ENCODE results near the gene ALOX15. TPM values are rescaled to one million over a fixed set of nuclear protein-coding genes. Genes with fewer than 3 reads are reported as not detected.
A peak's percentile ranks its signal among the peaks of the same experiment; 100 is the strongest.
"Not testable (repeated sequence)": the region's sequence is repeated elsewhere in the genome, so short reads cannot be mapped to it uniquely, and the experiment has no call there.

ALOX15 gene
- total RNA-seq, 1 experiment from 2014 or later: not detected

DNA sequence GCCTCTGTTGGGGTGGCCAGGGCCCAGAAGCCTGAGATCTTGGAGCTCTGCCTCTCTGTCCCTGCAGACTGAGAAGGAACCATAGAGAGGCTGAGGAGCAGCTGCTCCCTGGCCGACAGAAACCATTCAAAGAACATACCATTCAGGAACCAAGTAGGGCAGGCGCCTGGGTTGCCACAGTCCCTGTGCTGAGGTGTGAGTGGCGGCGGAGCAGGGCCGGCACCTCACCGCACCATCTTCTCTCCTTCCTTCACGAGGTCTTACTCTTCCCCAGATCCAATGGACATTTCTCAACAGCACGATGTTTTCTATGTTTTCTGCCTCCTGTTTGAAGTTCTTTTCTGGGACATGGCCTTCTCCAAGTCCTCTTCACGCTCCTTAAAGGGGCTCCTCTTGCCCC, 22.8 kb upstream of the ALOX15 start:
- no peak overlapping the region for H3K27ac Mint-ChIP-seq (ENCODE audit: low read depth, unreplicated experiment)
- TF ChIP-seq, protein P1, sequence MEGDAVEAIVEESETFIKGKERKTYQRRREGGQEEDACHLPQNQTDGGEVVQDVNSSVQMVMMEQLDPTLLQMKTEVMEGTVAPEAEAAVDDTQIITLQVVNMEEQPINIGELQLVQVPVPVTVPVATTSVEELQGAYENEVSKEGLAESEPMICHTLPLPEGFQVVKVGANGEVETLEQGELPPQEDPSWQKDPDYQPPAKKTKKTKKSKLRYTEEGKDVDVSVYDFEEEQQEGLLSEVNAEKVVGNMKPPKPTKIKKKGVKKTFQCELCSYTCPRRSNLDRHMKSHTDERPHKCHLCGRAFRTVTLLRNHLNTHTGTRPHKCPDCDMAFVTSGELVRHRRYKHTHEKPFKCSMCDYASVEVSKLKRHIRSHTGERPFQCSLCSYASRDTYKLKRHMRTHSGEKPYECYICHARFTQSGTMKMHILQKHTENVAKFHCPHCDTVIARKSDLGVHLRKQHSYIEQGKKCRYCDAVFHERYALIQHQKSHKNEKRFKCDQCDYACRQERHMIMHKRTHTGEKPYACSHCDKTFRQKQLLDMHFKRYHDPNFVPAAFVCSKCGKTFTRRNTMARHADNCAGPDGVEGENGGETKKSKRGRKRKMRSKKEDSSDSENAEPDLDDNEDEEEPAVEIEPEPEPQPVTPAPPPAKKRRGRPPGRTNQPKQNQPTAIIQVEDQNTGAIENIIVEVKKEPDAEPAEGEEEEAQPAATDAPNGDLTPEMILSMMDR (IDR thresholded peaks at IDR 0.05; ENCODE audit: unreplicated experiment): no peak
- CTCF ChIA-PET: interaction anchor here (0.6 to 1.1 kb wide), 2 partner anchors 98 to 208 kb away, joined by 3 to 5 read pairs; no protein-coding TSS in a partner anchor
- no TSS peak for BruUV-seq (replicated peaks)
- H3K36me3 Mint-ChIP-seq (ENCODE audit: insufficient read depth, unreplicated experiment): peaks cover 6% of the 10 kb centered on the region
- intact Hi-C loops (cut with micrococcal nuclease): no loop called here
- no peak for DNase-seq (ENCODE audit: unreplicated experiment)
- H3K4me3 Mint-ChIP-seq (ENCODE audit: unreplicated experiment): no peak overlapping the region
- H3K9me3 Mint-ChIP-seq (ENCODE audit: unreplicated experiment): no peaks in the 10 kb centered on the region
- no peaks in the 10 kb centered on the region for H3K4me1 Mint-ChIP-seq (ENCODE audit: insufficient read depth, unreplicated experiment)
- peaks cover 54% of the 10 kb centered on the region for H3K27me3 Mint-ChIP-seq (ENCODE audit: insufficient read depth, unreplicated experiment)
- POLR2A ChIA-PET: no interaction called here

DNA sequence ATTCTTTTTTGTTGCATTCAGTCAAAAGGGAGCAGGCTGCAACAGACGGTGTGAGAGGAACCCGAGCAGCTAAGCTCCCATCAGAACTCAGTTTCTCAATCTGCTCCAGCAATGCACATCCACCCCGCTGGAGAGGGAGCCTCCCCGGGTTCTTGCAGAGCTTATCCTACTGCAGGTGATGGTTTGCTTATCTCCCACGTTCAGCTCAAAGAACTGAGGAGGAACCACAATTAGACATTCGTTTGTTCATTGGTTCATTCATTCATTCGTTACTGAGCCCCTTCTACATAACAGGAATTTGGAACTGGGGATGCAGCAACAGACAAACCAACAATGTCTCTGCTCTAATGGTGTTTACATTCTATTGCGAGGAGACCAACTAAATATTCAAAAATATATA, 22.2 kb upstream of the ALOX15 start:
- TF ChIP-seq, protein P1 (IDR thresholded peaks at IDR 0.05; ENCODE audit: unreplicated experiment): no peak
- Mint-ChIP-seq H3K4me1 (ENCODE audit: insufficient read depth, unreplicated experiment) (no peaks in the 10 kb centered on the region), H3K36me3 (ENCODE audit: insufficient read depth, unreplicated experiment) (peaks cover 6% of the 10 kb centered on the region), H3K27me3 (ENCODE audit: insufficient read depth, unreplicated experiment) (peaks cover 54% of the 10 kb centered on the region), H3K4me3 (ENCODE audit: unreplicated experiment) (no peak overlapping the region), H3K27ac (ENCODE audit: low read depth, unreplicated experiment) (no peak overlapping the region), H3K9me3 (ENCODE audit: unreplicated experiment) (no peaks in the 10 kb centered on the region)
- POLR2A ChIA-PET: no interaction called here
- CTCF ChIA-PET: interaction anchor here (1.1 kb wide), 1 partner anchor 97 kb away, joined by 3 read pairs; no protein-coding TSS in a partner anchor
- intact Hi-C loops (cut with micrococcal nuclease): no loop called here
- no TSS peak for BruUV-seq (replicated peaks)
- no peak for DNase-seq (ENCODE audit: unreplicated experiment)

DNA sequence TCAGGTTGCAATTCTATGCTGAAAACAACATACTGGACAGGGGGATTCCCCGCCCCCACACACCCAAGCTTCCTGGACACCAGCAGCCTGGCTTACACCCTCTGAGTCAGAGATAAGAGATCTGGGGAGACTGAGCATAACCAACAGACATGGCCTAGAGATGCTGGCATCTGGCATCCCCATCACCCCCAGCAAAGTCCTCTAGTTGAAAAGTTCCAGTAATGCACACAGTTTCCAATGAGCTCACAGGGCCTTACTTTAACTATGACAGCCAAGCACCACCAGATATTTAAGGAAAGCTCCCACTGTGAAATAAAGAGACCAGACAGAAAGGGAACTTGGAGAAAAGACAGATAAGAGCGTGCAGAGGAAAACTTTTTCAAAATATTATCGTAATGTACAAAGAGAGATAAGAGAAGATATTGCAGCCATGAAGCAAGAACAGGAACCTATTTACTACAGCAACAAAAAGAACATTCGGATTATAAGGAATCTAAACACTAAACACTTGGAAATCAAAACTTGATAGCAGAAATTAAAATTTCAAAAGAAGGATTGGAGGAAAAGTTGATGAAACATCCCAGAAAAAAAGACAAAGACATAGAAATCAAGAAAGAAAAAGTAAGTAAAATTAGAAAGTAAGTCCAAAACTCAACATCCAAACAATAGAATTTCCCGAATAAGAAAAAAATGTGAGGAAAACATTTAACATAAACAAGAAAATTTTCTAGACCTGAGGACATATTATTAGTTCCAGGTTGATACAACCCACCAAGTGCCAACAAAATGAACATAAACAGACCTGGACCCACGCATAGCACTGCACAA, 17.2 kb upstream of the ALOX15 start:
- intact Hi-C loops (cut with micrococcal nuclease): no loop called here
- H3K9me3 Mint-ChIP-seq (ENCODE audit: unreplicated experiment): no peaks in the 10 kb centered on the region
- H3K27me3 Mint-ChIP-seq (ENCODE audit: insufficient read depth, unreplicated experiment): peaks cover 11% of the 10 kb centered on the region
- TF ChIP-seq, protein P1 (IDR thresholded peaks at IDR 0.05; ENCODE audit: unreplicated experiment): no peak
- no peaks in the 10 kb centered on the region for H3K36me3 Mint-ChIP-seq (ENCODE audit: insufficient read depth, unreplicated experiment)
- BruUV-seq (replicated peaks): no TSS peak
- ChIA-PET POLR2A (no interaction called here), CTCF (interaction anchor here (1.4 kb wide), 1 partner anchor 93 kb away, joined by 5 read pairs; no protein-coding TSS in a partner anchor)
- H3K4me1 Mint-ChIP-seq (ENCODE audit: insufficient read depth, unreplicated experiment): no peaks in the 10 kb centered on the region
- DNase-seq (ENCODE audit: unreplicated experiment): peak; percentile 18
- no peak overlapping the region for H3K27ac Mint-ChIP-seq (ENCODE audit: low read depth, unreplicated experiment)
- no peak overlapping the region for H3K4me3 Mint-ChIP-seq (ENCODE audit: unreplicated experiment)

DNA sequence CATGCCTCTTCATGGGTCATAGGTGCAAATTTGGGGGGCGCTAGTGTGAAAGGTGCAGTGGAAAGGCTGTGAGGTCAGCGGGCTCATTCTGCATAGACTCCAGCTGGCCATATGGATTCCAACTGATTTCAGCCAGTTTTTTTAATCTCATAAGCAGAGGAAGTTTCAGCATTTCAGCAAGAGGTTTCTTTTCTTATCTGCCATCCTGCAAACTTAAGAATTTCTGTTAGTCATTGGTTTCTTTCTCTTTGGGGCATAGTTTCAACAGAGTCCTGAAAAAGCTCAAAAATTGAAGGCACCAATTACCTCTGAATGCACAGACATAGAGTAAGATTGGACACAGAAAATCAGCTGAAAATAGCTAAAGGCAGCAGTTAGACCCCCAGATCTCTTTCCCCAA, 16.2 kb upstream of the ALOX15 start:
- no peak overlapping the region for H3K27ac Mint-ChIP-seq (ENCODE audit: low read depth, unreplicated experiment)
- intact Hi-C loops (cut with micrococcal nuclease): no loop called here
- H3K9me3 Mint-ChIP-seq (ENCODE audit: unreplicated experiment): no peaks in the 10 kb centered on the region
- H3K36me3 Mint-ChIP-seq (ENCODE audit: insufficient read depth, unreplicated experiment): no peaks in the 10 kb centered on the region
- BruUV-seq (replicated peaks): no TSS peak
- POLR2A ChIA-PET: no interaction called here
- CTCF ChIA-PET: interaction anchor here (0.5 to 1.4 kb wide), 2 partner anchors 32 to 92 kb away, joined by 3 to 5 read pairs; no protein-coding TSS in a partner anchor
- no peak for DNase-seq (ENCODE audit: unreplicated experiment)
- no peaks in the 10 kb centered on the region for H3K4me1 Mint-ChIP-seq (ENCODE audit: insufficient read depth, unreplicated experiment)
- no peak overlapping the region for H3K4me3 Mint-ChIP-seq (ENCODE audit: unreplicated experiment)
- H3K27me3 Mint-ChIP-seq (ENCODE audit: insufficient read depth, unreplicated experiment): peaks cover 11% of the 10 kb centered on the region
- TF ChIP-seq, protein P1 (IDR thresholded peaks at IDR 0.05; ENCODE audit: unreplicated experiment): no peak

DNA sequence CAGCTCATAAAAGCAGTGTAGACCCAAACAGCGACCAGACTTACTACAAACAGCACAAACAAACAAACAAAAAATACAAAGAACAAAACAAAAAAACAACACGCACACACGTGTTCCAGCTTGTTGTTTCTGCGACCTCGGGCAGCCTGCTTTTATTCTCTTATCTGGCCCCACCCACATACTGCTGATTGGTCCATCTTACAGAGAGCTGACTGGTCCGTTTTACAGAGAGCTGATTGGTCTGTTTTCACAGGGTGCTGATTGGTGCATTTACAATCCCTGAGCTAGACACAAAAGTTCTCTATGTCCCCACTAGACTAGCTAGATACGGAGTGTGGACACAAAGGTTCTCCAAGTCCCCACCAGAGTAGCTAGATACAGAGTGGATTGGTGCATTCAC, 14.5 kb upstream of the ALOX15 start:
- CTCF ChIA-PET: interaction anchor here (0.6 kb wide), 1 partner anchor 13 kb away, joined by 3 read pairs; no protein-coding TSS in a partner anchor
- DNase-seq (ENCODE audit: unreplicated experiment); H3K4me1 Mint-ChIP-seq (ENCODE audit: insufficient read depth, unreplicated experiment); H3K27ac Mint-ChIP-seq (ENCODE audit: low read depth, unreplicated experiment); H3K9me3 Mint-ChIP-seq (ENCODE audit: unreplicated experiment); BruUV-seq (replicated peaks); intact Hi-C loops (cut with micrococcal nuclease); H3K4me3 Mint-ChIP-seq (ENCODE audit: unreplicated experiment); H3K36me3 Mint-ChIP-seq (ENCODE audit: insufficient read depth, unreplicated experiment); H3K27me3 Mint-ChIP-seq (ENCODE audit: insufficient read depth, unreplicated experiment): not testable (repeated sequence)
- POLR2A ChIA-PET: interaction anchor here (1.0 kb wide), 1 partner anchor 8 kb away, joined by 3 read pairs; no protein-coding TSS in a partner anchor
